ENCODE results near the gene APOE.
"Not testable (repeated sequence)": the region's sequence is repeated elsewhere in the genome, so short reads cannot be mapped to it uniquely, and the experiment has no call there.

The APOE gene

GRCh38 chr19:44912854-44913253, 7.3 kb downstream of the APOE start:
- no peak for DNase-seq

- DNase-seq = not testable (repeated sequence)
Observed at GRCh38 chr19:44913512-44914432, 8.2 kb downstream of the APOE start.

- peak; percentile 73 for DNase-seq
Observed at GRCh38 chr19:44914433-44915206, 9.0 kb downstream of the APOE start, which contains the start of gene APOC1. Gene APOC1 (plus strand): TSS chr19:44914608. CDS start chr19:44914892, 284 bp downstream.

- DNase-seq = no peak
Observed at GRCh38 chr19:44924243-44924725, 18.7 kb downstream of the APOE start.

- no peak for DNase-seq
Observed at GRCh38 chr19:44925114-44925891, 19.7 kb downstream of the APOE start.

GRCh38 chr19:44926245-44927077, 20.9 kb downstream of the APOE start:
- DNase-seq = not testable (repeated sequence)

- no peak for DNase-seq
Observed at GRCh38 chr19:44927746-44928145, 22.1 kb downstream of the APOE start.

GRCh38 chr19:44930088-44930487, 24.5 kb downstream of the APOE start:
- no peak for DNase-seq

- DNase-seq = no peak
Observed at GRCh38 chr19:44931541-44931940, 25.9 kb downstream of the APOE start.

- DNase-seq = no peak
Observed at GRCh38 chr19:44939668-44940067, 34.1 kb downstream of the APOE start.

GRCh38 chr19:44942067-44942571, 36.5 kb downstream of the APOE start, which contains the start of gene APOC4:
Gene APOC4 (plus strand): TSS chr19:44942237. CDS start chr19:44942278, 41 bp downstream.
- DNase-seq = no peak

- DNase-seq = no peak
Observed at GRCh38 chr19:44943801-44944249, 38.2 kb downstream of the APOE start.

- DNase-seq = no peak
Observed at GRCh38 chr19:44947041-44947581, 41.5 kb downstream of the APOE start.

- no peak for DNase-seq
Observed at GRCh38 chr19:44948237-44948636, 42.6 kb downstream of the APOE start.

GRCh38 chr19:44948763-44949374, 43.3 kb downstream of the APOE start:
- DNase-seq = no peak

- no peak for DNase-seq
Observed at GRCh38 chr19:44949550-44949949, 44.0 kb downstream of the APOE start.

GRCh38 chr19:44951179-44952159, 45.9 kb downstream of the APOE start:
- DNase-seq = peak; percentile 79

GRCh38 chr19:44954278-44954648, 48.7 kb downstream of the APOE start:
- DNase-seq = no peak

Measured in NCI-H748 treated with DMSO at 0.1 percent for 48 hours (cell line).